GM13977 (cell line): Measurements from ENCODE around the gene PTP4A1.

Source experiments
- DNase-seq: peaks from one replicate; pipeline ENCODE4 v3.0.0; 2012; ENCODE audit warnings: low spot score
- CTCF ChIP-seq: IDR thresholded peaks from 2 replicates; pipeline ENCODE4 v1.5.1; 2012; ENCODE audit warnings: mild to moderate bottlenecking, control low read depth; ENCODE audit not compliant: insufficient read depth; ENCODE audit errors: extremely low read depth, missing control alignments
- in situ Hi-C: fragments of 300-500 bp; cut with MboI; formaldehyde crosslinking; loops from one replicate; pipeline ENCODE4 v1.12.0; 2022; ENCODE audit warnings: low sequenced_read_pairs, low pct_unique_long_range_greater_than_20kb, mixed read lengths, inconsistent platforms; ENCODE audit not compliant: unreplicated experiment

PTP4A1 gene

GRCh38 chr6:63560801-63561287 lies 11.4 kb upstream of the PTP4A1 start:
- in situ Hi-C loops: loop anchor here (25.0 kb wide), 1 partner anchor 199 kb away; no protein-coding TSS in a partner anchor
- no peak for TF ChIP-seq CTCF
- no peak for DNase-seq

- no peak for TF ChIP-seq CTCF
- in situ Hi-C loops: loop anchor here (25.0 kb wide), 1 partner anchor 199 kb away; no protein-coding TSS in a partner anchor
- DNase-seq: no peak
Measured at GRCh38 chr6:63561288-63561687, 11.0 kb upstream of the PTP4A1 start.

GRCh38 chr6:63563235-63563634 lies 9.0 kb upstream of the PTP4A1 start:
- no peak for DNase-seq
- in situ Hi-C loops: loop anchor here (25.0 kb wide), 1 partner anchor 201 kb away; no protein-coding TSS in a partner anchor
- TF ChIP-seq CTCF: no peak

GRCh38 chr6:63565058-63565726 lies 7.1 kb upstream of the PTP4A1 start:
- no peak for TF ChIP-seq CTCF
- no peak for DNase-seq
- in situ Hi-C loops: loop anchor here (25.0 kb wide), 1 partner anchor 203 kb away; no protein-coding TSS in a partner anchor

GRCh38 chr6:63565727-63566596 lies 6.3 kb upstream of the PTP4A1 start:
- DNase-seq: no peak
- TF ChIP-seq CTCF: no peak
- in situ Hi-C loops: loop anchor here (25.0 kb wide), 1 partner anchor 204 kb away; no protein-coding TSS in a partner anchor

- no peak for TF ChIP-seq CTCF
- no peak for DNase-seq
- in situ Hi-C loops: loop anchor here (25.0 kb wide), 1 partner anchor 206 kb away; no protein-coding TSS in a partner anchor
Measured at GRCh38 chr6:63567966-63568365, 4.3 kb upstream of the PTP4A1 start.
